T-helper 9 cell (primary cell): Measurements from ENCODE around the gene CSF1.

Experiments
- DNase-seq: peaks from one replicate; pipeline ENCODE4 v3.0.0-alpha.2; 2020

Gene CSF1

GRCh38 chr1:109979489-109980091 lies 68.9 kb downstream of the CSF1 start:
- no peak for DNase-seq
